ENCODE results near the gene DGUOK.

The DGUOK gene

DNA sequence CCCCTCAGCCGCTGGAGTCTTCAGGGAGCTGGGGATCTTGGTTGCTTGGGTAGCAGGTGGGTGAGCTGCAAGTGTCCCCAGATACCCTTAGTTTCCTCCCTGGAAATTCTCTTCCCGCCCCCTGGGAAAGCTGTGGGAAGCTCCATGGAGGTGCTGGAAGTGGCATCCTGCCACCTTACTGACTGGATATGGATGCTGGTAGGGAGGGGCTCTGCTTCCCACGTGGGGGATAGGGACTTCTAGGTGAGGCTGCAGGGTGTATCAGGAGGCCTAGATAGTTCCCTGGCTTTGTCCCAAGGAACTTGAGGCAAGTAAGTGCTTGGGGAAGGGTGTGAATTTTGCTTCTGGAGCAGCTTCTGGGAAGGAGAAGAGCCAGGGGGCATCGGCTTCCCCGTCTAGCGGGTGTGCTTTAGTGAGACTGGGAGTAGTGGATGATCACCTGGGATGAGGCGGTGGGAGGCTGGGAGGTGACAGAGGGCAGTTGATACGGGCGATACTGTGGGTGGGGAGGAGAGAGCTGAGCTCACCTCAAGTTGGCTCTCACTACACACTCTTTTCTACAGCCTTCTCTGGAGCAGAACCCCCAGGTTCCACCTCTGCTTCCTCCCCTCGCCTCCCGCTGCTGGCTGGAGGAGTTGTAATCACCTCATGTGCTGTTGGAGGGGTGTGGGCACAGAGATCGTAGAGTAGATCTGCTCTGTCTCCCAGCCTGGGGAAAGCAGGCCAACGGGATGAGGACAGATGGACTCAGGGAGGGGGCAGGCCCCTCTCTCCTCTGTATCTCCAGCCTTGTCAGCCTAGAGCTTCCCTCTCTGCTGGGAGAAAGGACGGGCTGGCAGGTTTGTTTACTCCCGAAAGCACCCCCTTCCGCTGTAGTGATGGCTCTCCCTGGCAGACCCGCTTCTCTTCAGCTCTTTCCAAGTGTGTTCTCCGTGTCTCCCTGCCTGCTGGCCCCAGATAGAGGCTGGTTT is 77.8 kb downstream of the DGUOK start:
- no peak overlapping the region for H3K4me3 ChIP-seq (ENCODE audit: low read length)
- TF ChIP-seq, protein P1, sequence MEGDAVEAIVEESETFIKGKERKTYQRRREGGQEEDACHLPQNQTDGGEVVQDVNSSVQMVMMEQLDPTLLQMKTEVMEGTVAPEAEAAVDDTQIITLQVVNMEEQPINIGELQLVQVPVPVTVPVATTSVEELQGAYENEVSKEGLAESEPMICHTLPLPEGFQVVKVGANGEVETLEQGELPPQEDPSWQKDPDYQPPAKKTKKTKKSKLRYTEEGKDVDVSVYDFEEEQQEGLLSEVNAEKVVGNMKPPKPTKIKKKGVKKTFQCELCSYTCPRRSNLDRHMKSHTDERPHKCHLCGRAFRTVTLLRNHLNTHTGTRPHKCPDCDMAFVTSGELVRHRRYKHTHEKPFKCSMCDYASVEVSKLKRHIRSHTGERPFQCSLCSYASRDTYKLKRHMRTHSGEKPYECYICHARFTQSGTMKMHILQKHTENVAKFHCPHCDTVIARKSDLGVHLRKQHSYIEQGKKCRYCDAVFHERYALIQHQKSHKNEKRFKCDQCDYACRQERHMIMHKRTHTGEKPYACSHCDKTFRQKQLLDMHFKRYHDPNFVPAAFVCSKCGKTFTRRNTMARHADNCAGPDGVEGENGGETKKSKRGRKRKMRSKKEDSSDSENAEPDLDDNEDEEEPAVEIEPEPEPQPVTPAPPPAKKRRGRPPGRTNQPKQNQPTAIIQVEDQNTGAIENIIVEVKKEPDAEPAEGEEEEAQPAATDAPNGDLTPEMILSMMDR (conservative IDR thresholded peaks at IDR 0.05; ENCODE audit: low read depth, low read length) = no peak
- no peak for DNase-seq (ENCODE audit: low read depth)

DNA sequence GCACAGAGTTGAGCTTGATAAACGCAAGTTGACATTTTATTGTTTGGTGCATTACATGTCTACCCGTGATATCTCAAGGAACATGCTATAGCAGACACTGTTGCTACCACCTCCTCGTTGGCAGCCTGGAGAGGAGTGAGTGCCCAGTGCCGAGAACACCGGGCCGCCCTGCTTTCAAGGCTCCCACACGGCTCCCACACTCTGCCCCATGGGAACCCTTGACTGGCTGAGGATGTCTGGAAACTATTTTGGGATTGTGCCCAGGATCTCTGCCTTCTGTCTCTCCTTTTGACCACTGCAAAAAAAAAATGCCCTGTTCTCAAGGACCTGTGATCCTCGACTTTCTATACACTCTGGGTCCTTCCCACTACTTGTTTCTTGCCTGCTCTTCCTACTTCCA is 79.1 kb downstream of the DGUOK start:
- DNase-seq (ENCODE audit: low read depth) = no peak
- TF ChIP-seq, protein P1 (conservative IDR thresholded peaks at IDR 0.05; ENCODE audit: low read depth, low read length) = no peak
- no peak overlapping the region for H3K4me3 ChIP-seq (ENCODE audit: low read length)

DNA sequence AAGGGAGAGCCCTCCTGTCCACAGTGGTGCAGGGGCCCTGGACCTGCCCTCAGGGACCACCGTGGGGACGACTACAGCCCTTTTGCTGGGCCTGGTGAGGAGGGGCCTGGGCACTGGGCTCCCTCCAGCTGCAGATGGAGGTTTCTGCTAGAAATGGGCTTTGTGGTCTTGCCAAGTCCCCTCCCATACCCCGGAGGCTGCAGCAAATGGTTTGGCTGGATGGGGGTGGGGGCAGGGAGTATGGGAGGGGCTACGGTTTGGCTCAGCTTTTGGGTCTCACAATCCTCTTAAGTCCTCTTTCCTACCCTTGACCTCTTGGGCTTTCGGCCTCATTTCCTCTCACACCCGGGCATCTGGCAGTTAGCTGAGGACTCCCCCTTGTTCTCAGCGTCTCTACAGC is 79.8 kb downstream of the DGUOK start:
- DNase-seq (ENCODE audit: low read depth) = no peak
- TF ChIP-seq, protein P1 (conservative IDR thresholded peaks at IDR 0.05; ENCODE audit: low read depth, low read length) = no peak

DNA sequence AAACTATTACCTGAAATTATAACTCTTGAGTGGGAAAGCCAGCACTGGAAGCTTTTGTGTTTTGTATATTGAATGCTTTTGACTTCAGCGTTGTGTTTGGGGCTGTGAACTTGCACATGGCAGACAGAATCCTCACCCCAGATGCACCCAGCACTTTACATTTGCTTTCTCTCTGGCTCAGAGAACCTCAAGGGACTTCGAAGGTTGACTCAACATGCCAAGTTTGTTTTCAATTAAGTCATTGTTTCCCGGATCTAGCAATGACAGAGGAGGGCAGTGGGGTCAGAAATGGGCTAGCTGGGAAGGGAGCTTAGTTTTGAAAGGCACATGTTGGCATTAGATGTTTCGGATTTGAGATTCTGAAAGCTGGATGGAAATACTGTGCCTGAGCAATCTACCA is 80.4 kb downstream of the DGUOK start:
- no peak overlapping the region for H3K4me3 ChIP-seq (ENCODE audit: low read length)
- DNase-seq (ENCODE audit: low read depth) = no peak
- TF ChIP-seq, protein P1 (conservative IDR thresholded peaks at IDR 0.05; ENCODE audit: low read depth, low read length) = no peak

More for the DNA sequence above, 79.8 kb downstream of the DGUOK start:
- no peak overlapping the region for H3K4me3 ChIP-seq (ENCODE audit: low read length)

DNA sequence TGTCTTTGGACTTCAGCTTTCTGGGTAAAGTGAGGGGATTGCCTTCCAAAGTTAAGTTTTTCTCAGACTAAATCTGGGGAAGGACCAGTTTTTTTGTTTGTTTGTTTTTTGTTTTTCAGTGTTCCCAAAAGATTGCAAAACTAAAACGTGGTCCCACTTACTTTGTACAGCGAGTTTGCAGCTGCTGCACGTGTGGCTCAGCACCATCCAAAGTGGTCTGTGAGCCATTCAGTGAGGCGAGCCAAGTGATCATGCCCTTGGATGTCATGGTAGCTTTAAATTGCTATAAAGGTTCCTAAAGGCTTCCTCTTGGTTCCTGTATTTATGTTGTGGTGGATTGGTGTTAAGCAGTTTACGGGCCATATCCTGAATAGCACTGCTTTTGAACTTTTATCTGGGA is 81.0 kb downstream of the DGUOK start:
- no peak for DNase-seq (ENCODE audit: low read depth)
- TF ChIP-seq, protein P1 (conservative IDR thresholded peaks at IDR 0.05; ENCODE audit: low read depth, low read length) = no peak
- H3K4me3 ChIP-seq (ENCODE audit: low read length) = no peak overlapping the region

Data from retinal pigment epithelial cell (primary cell).